A172 (cell line): ENCODE measurements around the gene KRT86. TPM values are rescaled to one million over a fixed set of nuclear protein-coding genes. Genes with fewer than 3 reads are reported as not detected.

ENCODE experiments used
- DNase-seq: peaks from one replicate; pipeline ENCODE4 v3.0.0-alpha.2; 2015; ENCODE audit warnings: low spot score
- total RNA-seq: library from RNA; depleted of rRNA; stranded (reverse); fragments of >200 nt; shearing (Covaris generic); gene quantifications from 2 replicates; pipeline ENCODE4 v1.2.3, GENCODE V29; 2014; rRNA removed

Gene KRT86
- 1.5 and 1.6 TPM in 2 replicates for total RNA-seq

GRCh38 chr12:52274521-52275120, at the start of gene KRT86:
Gene KRT86 (plus strand): TSS chr12:52274645. CDS start chr12:52301917, 27,272 bp downstream.
- DNase-seq: no peak

- DNase-seq: no peak
Observed at GRCh38 chr12:52225752-52226151, 48.7 kb upstream of the KRT86 start.

GRCh38 chr12:52226446-52226845, 48.0 kb upstream of the KRT86 start:
- DNase-seq: no peak

GRCh38 chr12:52227606-52228166, 46.8 kb upstream of the KRT86 start:
- no peak for DNase-seq

- no peak for DNase-seq
Observed at GRCh38 chr12:52228366-52228765, 46.1 kb upstream of the KRT86 start.

GRCh38 chr12:52228931-52229330, 45.5 kb upstream of the KRT86 start:
- no peak for DNase-seq

GRCh38 chr12:52229836-52230343, 44.6 kb upstream of the KRT86 start:
- DNase-seq: no peak

- peak; percentile 83 for DNase-seq
Observed at GRCh38 chr12:52230364-52231281, 43.8 kb upstream of the KRT86 start.

GRCh38 chr12:52231305-52232202, 42.9 kb upstream of the KRT86 start:
- DNase-seq: no peak

GRCh38 chr12:52232203-52232673, 42.2 kb upstream of the KRT86 start:
- DNase-seq: no peak

GRCh38 chr12:52232674-52233461, 41.6 kb upstream of the KRT86 start, which contains the start of gene KRT7:
Gene KRT7 (plus strand): TSS chr12:52233243. CDS start chr12:52233297, 54 bp downstream.
- DNase-seq: no peak

GRCh38 chr12:52233462-52234207, 40.8 kb upstream of the KRT86 start:
- no peak for DNase-seq

- no peak for DNase-seq
Observed at GRCh38 chr12:52234223-52234810, 40.1 kb upstream of the KRT86 start.

GRCh38 chr12:52235001-52235764, 39.3 kb upstream of the KRT86 start:
- DNase-seq: no peak

GRCh38 chr12:52235822-52236361, 38.6 kb upstream of the KRT86 start:
- DNase-seq: no peak

GRCh38 chr12:52236386-52237050, 37.9 kb upstream of the KRT86 start:
- no peak for DNase-seq

- DNase-seq: no peak
Observed at GRCh38 chr12:52238207-52238840, 36.1 kb upstream of the KRT86 start.
